HG03097 (cell line): ENCODE results near the gene ADAMTSL3.

Source experiments
- ATAC-seq: cut with Tn5 transposase; IDR thresholded peaks from one replicate; pipeline ENCODE4 v1.9.1; 2021; ENCODE audit not compliant: unreplicated experiment, low FRiP score

The ADAMTSL3 gene

GRCh38 chr15:83866692-83867091 is 212.8 kb downstream of the ADAMTSL3 start:
- no peak for ATAC-seq

DNA sequence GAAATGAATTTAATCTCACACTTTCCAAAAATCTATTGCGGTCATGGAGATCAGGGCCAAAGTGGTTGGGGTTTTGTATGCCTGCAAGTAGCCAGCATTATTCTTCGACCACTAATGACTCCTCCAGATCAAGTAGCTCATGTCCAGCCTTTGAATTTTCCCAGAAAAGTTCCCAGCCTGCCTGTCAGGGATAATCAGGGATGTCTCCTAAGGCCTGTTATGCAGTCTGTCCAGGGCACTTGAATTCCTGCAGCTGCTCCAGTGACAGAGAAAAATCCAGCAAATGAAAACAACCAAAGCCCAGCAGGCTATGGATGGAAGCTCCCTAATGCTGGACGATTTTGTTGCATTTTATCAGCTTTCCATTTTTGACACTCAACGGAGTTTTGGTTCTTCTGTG is 215.4 kb downstream of the ADAMTSL3 start:
- no peak for ATAC-seq

GRCh38 chr15:83871808-83872559 is 218.1 kb downstream of the ADAMTSL3 start:
- no peak for ATAC-seq

- ATAC-seq, result no peak
Observed at GRCh38 chr15:83873966-83874365, 220.0 kb downstream of the ADAMTSL3 start.

- no peak for ATAC-seq
Observed at GRCh38 chr15:83880529-83880928, 226.6 kb downstream of the ADAMTSL3 start.

DNA sequence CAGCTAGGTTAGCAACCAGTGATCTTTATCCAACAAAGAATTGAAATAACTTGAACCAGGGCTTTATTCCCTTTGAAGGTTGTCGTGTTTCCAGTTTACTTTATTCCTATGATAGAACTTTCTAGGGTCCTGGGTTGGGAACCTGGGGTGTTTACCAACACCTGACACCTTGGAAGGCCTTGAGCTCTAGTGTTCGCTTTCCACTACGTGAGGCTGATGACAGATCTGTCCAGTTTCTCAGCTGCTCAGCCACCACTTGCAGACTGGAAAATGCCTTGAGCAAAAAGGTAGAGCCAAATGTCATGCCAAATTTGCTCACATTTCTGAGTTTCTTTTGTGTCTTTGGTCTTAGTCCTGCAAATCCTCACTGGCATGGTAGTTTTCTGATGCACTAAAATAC is 227.2 kb downstream of the ADAMTSL3 start:
- ATAC-seq, result no peak

DNA sequence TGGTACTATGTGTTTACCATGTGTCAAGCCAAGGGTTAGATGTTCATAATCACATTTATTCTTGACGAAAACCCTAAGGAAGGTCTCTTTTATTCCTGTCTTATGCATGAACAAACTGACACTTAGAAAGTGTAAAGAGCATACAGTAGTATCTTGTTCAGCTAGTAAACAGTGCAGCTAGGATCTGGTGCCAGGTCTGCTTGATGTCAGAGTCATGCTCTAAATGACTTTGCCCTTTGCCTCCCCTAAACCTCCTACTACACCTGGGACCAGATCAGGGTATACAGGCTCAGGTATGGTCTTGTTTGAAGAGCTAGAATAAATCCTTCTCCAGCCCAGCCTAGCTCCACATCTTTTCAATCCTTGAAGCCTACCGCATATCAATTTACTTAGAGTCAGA is 232.4 kb downstream of the ADAMTSL3 start:
- no peak for ATAC-seq

DNA sequence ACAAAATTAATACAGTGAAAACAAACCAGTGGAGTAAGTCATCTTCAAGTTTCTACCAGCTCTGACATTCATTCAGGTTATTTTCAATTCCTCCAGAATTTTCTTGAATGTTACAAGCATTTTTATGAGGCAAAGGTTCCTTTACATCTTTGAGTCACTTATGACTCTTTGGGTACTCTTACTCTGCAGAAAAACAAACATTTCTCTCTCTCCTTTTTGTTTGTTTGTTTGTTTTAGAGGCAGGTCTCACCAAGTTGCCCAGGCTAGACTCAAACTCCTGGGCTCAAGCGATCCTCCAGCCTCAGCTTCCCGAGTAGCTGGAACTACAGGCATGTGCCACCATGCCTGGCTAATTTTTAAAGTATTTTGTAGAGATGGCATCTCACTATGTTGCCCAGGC is 233.5 kb downstream of the ADAMTSL3 start:
- ATAC-seq, result no peak

- ATAC-seq, result no peak
Observed at GRCh38 chr15:83887961-83888360, 234.0 kb downstream of the ADAMTSL3 start.

- ATAC-seq, result no peak
Observed at GRCh38 chr15:83889995-83890394, 236.1 kb downstream of the ADAMTSL3 start.

GRCh38 chr15:83890587-83890986 is 236.7 kb downstream of the ADAMTSL3 start:
- ATAC-seq, result no peak

- no peak for ATAC-seq
Observed at GRCh38 chr15:83892498-83892897, 238.6 kb downstream of the ADAMTSL3 start.

DNA sequence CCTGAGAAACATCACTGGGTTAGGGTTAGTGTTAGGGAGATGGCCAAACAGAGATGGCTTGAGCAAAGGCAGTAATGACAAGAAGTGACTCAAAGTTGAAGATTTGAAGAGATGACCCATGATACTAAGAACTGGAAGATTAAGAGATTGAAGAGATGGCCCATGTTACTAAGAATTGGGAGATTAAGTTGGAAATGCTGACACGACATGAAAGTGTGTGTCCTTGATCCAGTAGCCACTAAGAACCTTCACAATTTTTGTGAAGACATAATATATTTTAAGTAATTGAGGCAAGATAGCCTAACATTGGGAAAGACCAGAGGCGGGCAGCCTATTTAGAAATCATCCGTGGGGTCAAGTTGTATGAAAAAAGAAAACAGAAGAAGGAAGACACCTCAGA is 239.4 kb downstream of the ADAMTSL3 start:
- ATAC-seq, result no peak

- ATAC-seq, result no peak
Observed at GRCh38 chr15:83897037-83897436, 243.1 kb downstream of the ADAMTSL3 start.

- ATAC-seq, result no peak
Observed at GRCh38 chr15:83898361-83898760, 244.4 kb downstream of the ADAMTSL3 start.

DNA sequence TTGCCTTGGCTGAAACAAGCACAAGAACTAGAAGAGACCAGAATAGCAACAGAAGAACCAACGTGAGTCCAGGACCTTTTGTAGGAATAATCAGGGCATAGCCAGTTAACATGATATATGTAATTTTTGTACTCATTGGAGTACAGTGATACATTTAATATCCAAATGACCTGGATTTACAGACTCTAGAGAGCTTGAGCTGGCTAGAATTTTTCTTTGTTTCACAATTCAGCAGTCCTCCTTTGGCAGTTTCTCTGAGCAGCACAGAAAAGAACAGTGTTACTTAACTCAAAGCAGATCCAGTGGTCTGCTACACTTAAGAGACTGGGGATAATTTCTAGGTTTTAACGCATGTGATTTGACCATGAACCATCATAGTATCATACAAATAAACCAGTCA is 245.7 kb downstream of the ADAMTSL3 start:
- ATAC-seq, result no peak

DNA sequence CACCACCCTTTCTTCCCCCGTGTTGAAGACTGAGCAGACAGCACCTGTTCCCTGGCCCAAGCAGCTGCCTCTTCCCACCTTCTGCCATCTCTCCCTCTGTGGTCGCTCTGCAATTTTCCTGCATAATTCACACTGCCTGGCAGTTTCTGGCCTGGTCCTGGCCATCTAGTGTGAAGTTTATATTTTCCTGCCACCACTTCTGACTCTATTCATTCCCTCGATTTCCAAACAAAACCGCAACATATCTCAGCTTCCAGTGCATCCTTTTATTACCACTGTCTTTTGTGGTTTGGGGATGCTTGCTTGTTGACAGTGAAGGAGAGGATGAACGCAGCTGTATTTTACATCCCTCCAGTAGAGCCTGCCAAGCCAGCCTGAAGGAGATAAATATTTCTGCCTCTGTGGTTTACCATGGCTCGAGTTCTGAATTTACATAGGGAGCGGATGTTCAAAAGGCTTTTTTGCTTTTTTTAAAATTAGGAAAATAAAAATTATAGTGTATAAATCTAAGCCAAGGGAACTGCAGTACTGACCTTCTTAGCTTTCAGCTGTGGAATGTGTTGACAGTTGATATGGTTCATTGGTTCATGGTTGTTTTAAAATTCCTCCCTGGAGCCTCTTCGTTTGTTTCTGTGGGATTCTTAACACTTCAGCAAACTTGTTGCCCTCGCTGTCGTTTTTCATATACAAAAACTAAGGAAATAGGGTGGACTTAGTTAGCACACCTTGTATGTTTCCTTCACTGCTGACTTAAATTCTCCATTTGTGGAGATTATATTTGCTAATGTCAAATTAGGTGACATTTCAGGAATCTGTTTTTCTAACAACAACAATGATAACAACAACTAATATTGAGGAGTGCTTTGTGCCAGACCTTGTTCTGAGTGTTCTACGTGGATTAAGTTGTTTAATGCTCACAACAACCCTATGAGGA is 250.5 kb downstream of the ADAMTSL3 start:
- ATAC-seq, result no peak

- ATAC-seq, result no peak
Observed at GRCh38 chr15:83905556-83906273, 251.8 kb downstream of the ADAMTSL3 start.

DNA sequence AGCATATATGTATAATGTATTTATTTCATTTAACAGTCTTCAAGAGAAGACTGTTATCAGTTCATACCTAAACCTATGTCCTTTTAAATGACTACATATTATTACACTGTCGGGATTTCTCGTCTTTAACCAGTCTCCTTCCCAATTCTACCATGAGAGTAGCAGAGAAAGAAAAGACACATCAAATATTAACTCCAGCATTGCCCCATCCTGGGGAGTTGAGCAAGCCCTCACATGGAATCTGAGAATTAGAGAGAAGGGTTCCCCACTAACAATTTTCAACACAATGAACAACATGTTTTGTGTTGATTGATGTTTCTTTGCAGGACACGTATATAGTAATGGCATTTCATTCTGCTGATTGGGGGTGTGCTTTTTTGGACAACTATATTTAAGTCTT is 257.4 kb downstream of the ADAMTSL3 start:
- ATAC-seq, result no peak

DNA sequence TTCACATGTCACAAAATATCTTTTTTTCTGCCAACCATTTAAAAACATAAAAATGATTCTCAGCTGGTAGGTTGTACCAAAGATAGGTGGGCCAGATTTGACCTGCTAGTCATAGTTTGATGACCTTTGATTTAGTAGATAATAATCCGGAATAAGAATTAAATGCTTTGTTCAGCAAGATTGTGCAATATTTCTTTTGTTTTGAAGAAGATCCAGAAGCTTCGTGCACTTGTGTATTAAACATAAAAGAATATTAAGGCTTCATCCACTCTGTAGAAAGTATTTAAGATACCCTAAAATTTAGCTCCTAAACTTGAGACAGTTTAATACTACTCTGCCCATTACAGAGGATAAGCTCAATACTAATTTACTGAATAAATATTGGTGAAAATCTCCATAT is 258.4 kb downstream of the ADAMTSL3 start:
- no peak for ATAC-seq

- no peak for ATAC-seq
Observed at GRCh38 chr15:83913034-83913632, 259.2 kb downstream of the ADAMTSL3 start.
